NB4 (cell line): ENCODE data around the gene RPL13.

Experiments used
- DNase-seq: peaks from one replicate; pipeline ENCODE4 v3.0.0; 2010; ENCODE audit warnings: low read depth
- H3K4me3 ChIP-seq: one replicate; pipeline ENCODE4 v1.5.1; 2011; ENCODE audit warnings: mild to moderate bottlenecking, low read depth, low read length, moderate library complexity
- MYC ChIP-seq: IDR thresholded peaks from 2 replicates; pipeline ENCODE4 v1.6.1; 2011; ENCODE audit warnings: low read depth, low read length
- POLR2A ChIP-seq: IDR thresholded peaks from 2 replicates; pipeline ENCODE4 v1.6.1; 2011; ENCODE audit warnings: mild to moderate bottlenecking; ENCODE audit not compliant: insufficient read length; ENCODE audit errors: extremely low read depth
- TF ChIP-seq, protein P1 (sequence below): IDR thresholded peaks from 2 replicates; pipeline ENCODE4 v1.6.1; 2011; ENCODE audit warnings: low read depth, low read length
- TF ChIP-seq, protein P2 (sequence below): IDR thresholded peaks from one replicate; pipeline ENCODE4 v1.5.1; 2012; ENCODE audit warnings: low read depth, low read length

RPL13 gene

DNA sequence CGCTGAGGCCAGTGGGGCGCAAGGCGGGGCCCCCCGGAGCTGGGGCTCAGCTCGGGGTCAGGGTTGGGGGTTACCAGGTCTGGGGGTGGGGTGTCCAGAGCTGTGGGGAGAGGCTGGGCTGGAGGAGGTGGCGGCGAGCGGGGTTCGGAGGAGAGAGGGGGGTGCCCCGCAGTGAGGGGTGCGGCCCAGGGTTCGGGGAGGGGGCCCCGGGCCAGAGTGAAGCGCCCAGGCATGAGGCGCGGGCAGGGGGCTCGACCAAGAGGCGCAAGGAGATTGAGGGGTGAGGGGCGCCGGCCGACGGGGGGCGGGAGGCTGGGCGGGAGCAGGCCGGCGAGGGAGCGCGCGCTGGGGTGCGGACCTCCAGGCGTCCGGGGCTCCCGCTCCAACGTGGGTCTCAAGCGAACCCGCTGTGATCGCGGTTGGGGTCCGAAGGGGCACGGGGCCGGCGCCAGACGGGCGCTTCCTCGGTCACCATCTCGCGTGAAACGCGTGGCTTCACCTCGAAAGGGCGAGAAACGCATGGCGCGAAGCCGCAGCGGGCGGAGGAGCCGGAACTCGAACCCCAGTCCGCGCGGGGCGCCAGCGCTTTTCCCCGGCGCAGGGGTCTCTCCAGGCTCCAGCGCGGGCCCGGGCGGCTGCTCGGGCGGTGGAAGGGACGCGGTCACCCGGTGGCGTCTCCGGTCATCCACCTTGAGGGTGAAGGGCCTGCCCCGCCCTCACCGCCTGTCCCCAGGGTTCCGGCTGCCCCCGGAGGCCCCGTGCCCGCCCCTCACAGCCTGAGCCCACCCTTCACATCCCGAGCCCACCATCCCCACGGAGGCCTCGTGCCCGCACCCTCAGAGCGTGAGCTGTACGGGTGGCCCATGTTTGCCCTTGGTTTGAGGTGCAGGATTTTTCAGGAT lies 15.9 kb downstream of the RPL13 start:
- no peak for DNase-seq
- no peak overlapping the region for H3K4me3 ChIP-seq
- TF ChIP-seq, protein P1, sequence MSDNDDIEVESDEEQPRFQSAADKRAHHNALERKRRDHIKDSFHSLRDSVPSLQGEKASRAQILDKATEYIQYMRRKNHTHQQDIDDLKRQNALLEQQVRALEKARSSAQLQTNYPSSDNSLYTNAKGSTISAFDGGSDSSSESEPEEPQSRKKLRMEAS: no peak
- TF ChIP-seq POLR2A (no peak), MYC (no peak)
- TF ChIP-seq, protein P2, sequence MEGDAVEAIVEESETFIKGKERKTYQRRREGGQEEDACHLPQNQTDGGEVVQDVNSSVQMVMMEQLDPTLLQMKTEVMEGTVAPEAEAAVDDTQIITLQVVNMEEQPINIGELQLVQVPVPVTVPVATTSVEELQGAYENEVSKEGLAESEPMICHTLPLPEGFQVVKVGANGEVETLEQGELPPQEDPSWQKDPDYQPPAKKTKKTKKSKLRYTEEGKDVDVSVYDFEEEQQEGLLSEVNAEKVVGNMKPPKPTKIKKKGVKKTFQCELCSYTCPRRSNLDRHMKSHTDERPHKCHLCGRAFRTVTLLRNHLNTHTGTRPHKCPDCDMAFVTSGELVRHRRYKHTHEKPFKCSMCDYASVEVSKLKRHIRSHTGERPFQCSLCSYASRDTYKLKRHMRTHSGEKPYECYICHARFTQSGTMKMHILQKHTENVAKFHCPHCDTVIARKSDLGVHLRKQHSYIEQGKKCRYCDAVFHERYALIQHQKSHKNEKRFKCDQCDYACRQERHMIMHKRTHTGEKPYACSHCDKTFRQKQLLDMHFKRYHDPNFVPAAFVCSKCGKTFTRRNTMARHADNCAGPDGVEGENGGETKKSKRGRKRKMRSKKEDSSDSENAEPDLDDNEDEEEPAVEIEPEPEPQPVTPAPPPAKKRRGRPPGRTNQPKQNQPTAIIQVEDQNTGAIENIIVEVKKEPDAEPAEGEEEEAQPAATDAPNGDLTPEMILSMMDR: no peak

DNA sequence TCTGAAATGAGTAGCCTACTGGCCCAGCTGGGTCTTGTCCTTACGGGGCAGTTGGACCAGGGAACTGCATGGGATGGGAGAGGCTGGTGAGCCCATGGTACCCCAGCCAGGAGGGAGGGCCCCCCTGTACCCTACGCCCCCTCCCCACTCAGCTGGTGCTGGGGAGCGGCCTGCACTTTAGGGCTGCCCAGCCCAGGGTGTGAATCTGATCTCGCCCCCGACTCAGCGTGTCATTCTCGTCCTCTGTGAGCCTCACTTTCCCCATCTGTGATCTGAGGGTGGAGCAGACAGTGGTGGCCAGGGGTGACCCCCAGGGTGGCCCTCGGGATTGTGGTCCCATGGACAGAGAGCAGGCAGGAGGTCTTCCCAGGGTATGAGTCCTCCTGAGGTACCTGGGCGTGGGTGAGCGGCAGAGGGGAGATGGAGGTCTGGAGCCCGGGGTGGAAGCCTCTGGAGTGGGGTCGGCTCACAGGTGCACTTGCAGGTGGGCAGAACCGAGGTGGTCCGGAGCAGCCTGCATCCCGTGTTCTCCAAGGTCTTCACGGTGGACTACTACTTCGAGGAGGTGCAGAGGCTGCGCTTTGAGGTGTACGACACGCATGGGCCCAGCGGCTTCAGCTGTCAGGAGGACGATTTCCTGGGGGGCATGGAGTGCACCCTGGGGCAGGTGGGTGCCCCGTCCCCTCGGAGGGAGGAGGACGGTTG lies 16.7 kb downstream of the RPL13 start:
- TF ChIP-seq, protein P2: no peak
- TF ChIP-seq MYC: no peak
- TF ChIP-seq, protein P1: no peak
- TF ChIP-seq POLR2A: no peak
- no peak overlapping the region for H3K4me3 ChIP-seq
- no peak for DNase-seq

DNA sequence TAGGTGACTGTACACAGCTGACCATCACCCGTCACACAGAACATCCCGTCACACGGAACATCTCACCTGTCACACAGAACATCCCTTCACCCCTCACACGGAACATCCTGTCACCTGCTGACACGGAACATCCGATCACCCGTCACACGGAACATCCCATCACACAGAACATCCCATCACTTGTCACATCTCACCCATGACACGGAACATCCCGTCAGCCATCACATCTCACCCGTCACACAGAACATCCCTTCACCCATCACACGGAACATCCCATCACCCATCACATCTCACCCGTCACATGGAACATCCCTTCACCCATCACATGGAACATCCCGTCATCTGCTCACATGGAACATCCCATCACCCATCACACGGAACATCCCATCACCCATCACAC lies 18.9 kb downstream of the RPL13 start:
- H3K4me3 ChIP-seq: no peak overlapping the region
- DNase-seq: no peak
- TF ChIP-seq, protein P1: no peak
- TF ChIP-seq, protein P2: no peak
- TF ChIP-seq MYC (no peak), POLR2A (no peak)

DNA sequence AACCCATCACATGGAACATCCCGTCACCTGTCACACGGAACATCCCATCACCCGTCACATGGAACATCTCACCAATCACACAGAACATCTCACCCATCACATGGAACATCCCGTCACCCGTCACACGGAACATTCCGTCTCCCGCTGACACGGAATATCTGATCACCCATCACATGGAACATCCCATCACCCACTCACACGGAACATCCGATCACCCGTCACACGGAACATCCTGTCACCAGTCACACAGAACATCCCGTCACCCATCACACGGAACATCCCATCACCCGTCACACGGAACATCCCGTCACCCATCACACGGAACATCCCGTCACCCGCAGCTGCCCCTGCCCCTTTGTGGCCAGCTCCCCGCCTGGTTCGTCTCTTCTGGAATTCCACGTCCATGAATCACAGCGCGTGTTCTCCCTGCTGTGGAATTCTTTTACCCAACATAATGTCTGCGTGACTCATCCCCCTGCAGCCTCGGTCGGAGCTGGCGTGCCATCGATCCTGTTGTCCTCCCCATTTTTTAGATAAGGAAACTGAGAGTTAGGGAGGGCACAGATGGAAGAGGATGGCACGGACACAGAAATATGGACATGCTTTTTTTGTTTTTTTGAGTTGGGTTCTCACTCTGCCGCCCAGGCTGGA lies 20.7 kb downstream of the RPL13 start:
- no peak for TF ChIP-seq POLR2A
- TF ChIP-seq, protein P1: no peak
- no peak for TF ChIP-seq MYC
- TF ChIP-seq, protein P2: no peak
- no peak overlapping the region for H3K4me3 ChIP-seq
- no peak for DNase-seq

DNA sequence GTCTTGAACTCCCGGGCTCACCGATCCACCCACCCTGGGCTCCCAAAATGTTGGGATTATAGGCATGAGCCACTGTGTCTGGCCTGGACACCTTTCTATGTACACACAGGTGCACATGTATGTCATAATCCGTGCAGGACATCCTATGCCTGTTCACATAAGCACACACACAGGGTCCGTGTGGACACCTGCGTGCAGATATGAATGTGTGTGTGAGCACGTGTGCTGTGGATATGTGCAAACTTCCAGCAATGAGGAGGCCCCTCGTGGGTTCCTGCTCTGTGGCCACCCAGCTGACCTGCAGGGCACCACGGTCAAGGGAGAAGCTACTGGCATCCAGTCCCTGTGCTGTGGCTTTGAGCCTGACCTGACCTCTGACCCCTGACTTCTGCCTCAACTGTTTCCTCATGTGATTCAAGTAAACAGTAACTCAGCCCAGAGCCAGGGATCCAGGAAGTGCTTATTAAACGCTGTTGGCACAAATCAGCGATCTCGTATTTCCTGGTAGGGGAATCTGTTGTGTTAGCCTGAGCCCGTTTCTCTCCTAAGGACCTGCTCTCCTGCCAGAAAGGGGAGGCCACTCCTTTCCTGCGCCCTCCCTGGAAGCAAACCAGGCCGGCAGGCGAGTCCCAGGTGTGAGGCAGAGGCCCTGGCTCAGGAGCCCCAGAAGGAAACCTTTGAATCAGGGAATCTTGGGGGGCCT lies 21.5 kb downstream of the RPL13 start:
- TF ChIP-seq MYC (no peak), POLR2A (no peak)
- TF ChIP-seq, protein P1: no peak
- TF ChIP-seq, protein P2: no peak
- DNase-seq: no peak
- H3K4me3 ChIP-seq: no peak overlapping the region
